B cell (primary cell): ENCODE results near the gene LCE1A.

Experiments used
- EZH2 ChIP-seq: IDR thresholded peaks from 2 replicates; pipeline ENCODE4 v1.6.1; 2012; ENCODE audit warnings: borderline replicate concordance, low read depth, mild to moderate bottlenecking, moderate library complexity, low read length; ENCODE audit not compliant: insufficient read depth, poor library complexity, severe bottlenecking
- TF ChIP-seq, protein P1 (sequence below): fragments of 200-600 bp; IDR thresholded peaks from one replicate; pipeline ENCODE4 v1.8.0; 2022; ENCODE audit warnings: antibody characterized with exemption, mild to moderate bottlenecking

DNA sequence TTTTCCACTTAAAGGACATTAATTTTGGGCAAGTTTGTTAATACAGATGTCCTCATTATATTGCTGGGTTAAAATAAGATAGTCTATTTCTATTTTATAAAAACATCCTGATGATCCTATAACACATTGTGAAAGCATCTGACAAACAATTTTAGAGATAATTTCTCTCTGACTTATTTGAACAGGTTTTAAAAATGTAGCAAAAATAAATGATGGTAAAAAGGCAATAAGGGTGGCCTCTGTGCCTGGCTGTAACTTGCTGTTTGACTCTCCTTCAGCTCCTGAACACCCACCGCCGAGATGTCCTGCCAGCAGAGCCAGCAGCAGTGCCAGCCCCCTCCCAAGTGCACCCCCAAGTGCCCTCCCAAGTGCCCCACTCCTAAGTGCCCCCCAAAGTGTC, at the start of gene LCE1A:
- TF ChIP-seq, protein P1, sequence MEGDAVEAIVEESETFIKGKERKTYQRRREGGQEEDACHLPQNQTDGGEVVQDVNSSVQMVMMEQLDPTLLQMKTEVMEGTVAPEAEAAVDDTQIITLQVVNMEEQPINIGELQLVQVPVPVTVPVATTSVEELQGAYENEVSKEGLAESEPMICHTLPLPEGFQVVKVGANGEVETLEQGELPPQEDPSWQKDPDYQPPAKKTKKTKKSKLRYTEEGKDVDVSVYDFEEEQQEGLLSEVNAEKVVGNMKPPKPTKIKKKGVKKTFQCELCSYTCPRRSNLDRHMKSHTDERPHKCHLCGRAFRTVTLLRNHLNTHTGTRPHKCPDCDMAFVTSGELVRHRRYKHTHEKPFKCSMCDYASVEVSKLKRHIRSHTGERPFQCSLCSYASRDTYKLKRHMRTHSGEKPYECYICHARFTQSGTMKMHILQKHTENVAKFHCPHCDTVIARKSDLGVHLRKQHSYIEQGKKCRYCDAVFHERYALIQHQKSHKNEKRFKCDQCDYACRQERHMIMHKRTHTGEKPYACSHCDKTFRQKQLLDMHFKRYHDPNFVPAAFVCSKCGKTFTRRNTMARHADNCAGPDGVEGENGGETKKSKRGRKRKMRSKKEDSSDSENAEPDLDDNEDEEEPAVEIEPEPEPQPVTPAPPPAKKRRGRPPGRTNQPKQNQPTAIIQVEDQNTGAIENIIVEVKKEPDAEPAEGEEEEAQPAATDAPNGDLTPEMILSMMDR = no peak
- TF ChIP-seq EZH2 = no peak
